WTC11 (cell line): Measurements from ENCODE around the gene DPH1. TPM values are rescaled to one million over a fixed set of nuclear protein-coding genes. Genes with fewer than 3 reads are reported as not detected.

ENCODE experiments used
- ATAC-seq: fragments of 200-7000 bp; cut with Tn5 transposase; 2 replicates; pipeline ENCODE4 v1.10.0; 2021; ENCODE audit warnings: mild to moderate bottlenecking, moderate library complexity
- CTCF ChIA-PET: fragments of 300-600 bp; sonication (Branson Sonifier 250); formaldehyde crosslinking; loops from one replicate; lab custom pipeline; 2021; ENCODE audit warnings: antibody characterized with exemption; lab: Charles Lee
- POLR2A ChIA-PET: fragments of 350-600 bp; sonication (Branson Sonifier 250); formaldehyde crosslinking; loops from one replicate; lab custom pipeline; 2021; ENCODE audit warnings: antibody characterized with exemption; lab: Charles Lee
- DNase-seq: peaks from one replicate; pipeline ENCODE4 v3.0.0; 2021; ENCODE audit warnings: low spot score
- H3K27ac Mint-ChIP-seq: 2 replicates; pipeline ENCODE4 v1.8.0; 2021; ENCODE audit warnings: mixed read lengths
- H3K27me3 Mint-ChIP-seq: 2 replicates; pipeline ENCODE4 v1.8.0; 2021; ENCODE audit warnings: low read depth, mild to moderate bottlenecking, moderate library complexity, mixed read lengths
- H3K36me3 Mint-ChIP-seq: 2 replicates; pipeline ENCODE4 v1.8.0; 2021; ENCODE audit warnings: mixed read lengths
- H3K4me1 Mint-ChIP-seq: 2 replicates; pipeline ENCODE4 v1.8.0; 2022; ENCODE audit warnings: mixed read lengths
- H3K4me3 Mint-ChIP-seq: 2 replicates; pipeline ENCODE4 v1.8.0; 2021; ENCODE audit warnings: mild to moderate bottlenecking, moderate library complexity, mixed read lengths
- H3K9me3 Mint-ChIP-seq: 2 replicates; pipeline ENCODE4 v1.8.0; 2021; ENCODE audit warnings: mixed read lengths
- ATF1 ChIP-seq: sonication (generic); formaldehyde crosslinking; IDR thresholded peaks from 2 replicates; pipeline ENCODE4 v1.8.1; 2023; ENCODE audit warnings: mild to moderate bottlenecking, moderate library complexity, missing genetic modification reagents
- EMX1 ChIP-seq: fragments of 250-450 bp; sonication (Bioruptor Pico); IDR thresholded peaks from 2 replicates; pipeline ENCODE4 v1.8.0; 2021; ENCODE audit warnings: mild to moderate bottlenecking
- FOXP1 ChIP-seq: sonication (generic); formaldehyde crosslinking; IDR thresholded peaks from 2 replicates; pipeline ENCODE4 v1.8.0; 2022; ENCODE audit warnings: missing genetic modification reagents, mild to moderate bottlenecking, moderate library complexity, borderline replicate concordance
- GTF2I ChIP-seq: fragments of 250-450 bp; sonication (Bioruptor Pico); conservative IDR thresholded peaks from 2 replicates; pipeline ENCODE4 v1.4.0; 2021; ENCODE audit warnings: mild to moderate bottlenecking
- HMGA2 ChIP-seq: fragments of 250-450 bp; sonication (Bioruptor Pico); IDR thresholded peaks from 2 replicates; pipeline ENCODE4 v1.4.0; 2021; ENCODE audit warnings: mild to moderate bottlenecking, moderate library complexity
- NFE2L1 ChIP-seq: sonication (generic); formaldehyde crosslinking; IDR thresholded peaks from 2 replicates; pipeline ENCODE4 v1.8.1; 2023; ENCODE audit warnings: missing genetic modification reagents
- ZNF121 ChIP-seq: sonication (generic); formaldehyde crosslinking; IDR thresholded peaks from 2 replicates; pipeline ENCODE4 v1.8.0; 2023; ENCODE audit warnings: missing genetic modification reagents
- ZNF138 ChIP-seq: sonication (generic); formaldehyde crosslinking; conservative IDR thresholded peaks from 2 replicates; pipeline ENCODE4 v1.8.1; 2022; ENCODE audit warnings: mild to moderate bottlenecking, moderate library complexity, missing genetic modification reagents
- ZNF232 ChIP-seq: sonication (generic); formaldehyde crosslinking; IDR thresholded peaks from 2 replicates; pipeline ENCODE4 v1.8.0; 2022; ENCODE audit warnings: mild to moderate bottlenecking, missing genetic modification reagents
- ZNF263 ChIP-seq: sonication (generic); formaldehyde crosslinking; IDR thresholded peaks from 2 replicates; pipeline ENCODE4 v1.8.1; 2022; ENCODE audit warnings: low read depth, mild to moderate bottlenecking, moderate library complexity, missing genetic modification reagents
- ZNF396 ChIP-seq: fragments of 250-450 bp; sonication (Bioruptor Pico); IDR thresholded peaks from 2 replicates; pipeline ENCODE4 v1.8.0; 2021; ENCODE audit warnings: mild to moderate bottlenecking, moderate library complexity, borderline replicate concordance
- total RNA-seq: library from RNA; stranded (reverse); gene quantifications from 3 replicates; pipeline ENCODE4 v1.2.3, GENCODE V29; 2021
- TF ChIP-seq, protein P1 (sequence below): fragments of 250-450 bp; sonication (Bioruptor Pico); IDR thresholded peaks from 2 replicates; pipeline ENCODE4 v1.9.0; 2021; ENCODE audit warnings: moderate library complexity, mild to moderate bottlenecking, inconsistent platforms, borderline replicate concordance
- TF ChIP-seq, protein P2 (sequence below): fragments of 250-450 bp; sonication (Bioruptor Pico); IDR thresholded peaks from 2 replicates; pipeline ENCODE4 v1.9.0; 2021; ENCODE audit warnings: mild to moderate bottlenecking
- TF ChIP-seq, protein P3 (sequence below): sonication (generic); formaldehyde crosslinking; IDR thresholded peaks from 2 replicates; pipeline ENCODE4 v1.8.0; 2022; ENCODE audit warnings: mild to moderate bottlenecking, missing genetic modification reagents
- TF ChIP-seq, protein P4 (sequence below): fragments of 250-450 bp; sonication (Bioruptor Pico); IDR thresholded peaks from 2 replicates; pipeline ENCODE4 v1.8.0; 2021; ENCODE audit warnings: mild to moderate bottlenecking
- TF ChIP-seq, protein P5 (sequence below): fragments of 250-450 bp; sonication (Bioruptor Pico); conservative IDR thresholded peaks from 2 replicates; pipeline ENCODE4 v1.9.0; 2021; ENCODE audit warnings: mild to moderate bottlenecking
- TF ChIP-seq, protein P6 (sequence below): sonication (generic); formaldehyde crosslinking; IDR thresholded peaks from 2 replicates; pipeline ENCODE4 v1.8.1; 2023; ENCODE audit warnings: mild to moderate bottlenecking, missing genetic modification reagents, moderate library complexity
- TF ChIP-seq, protein P7 (sequence below): sonication (generic); formaldehyde crosslinking; IDR thresholded peaks from 2 replicates; pipeline ENCODE4 v1.8.1; 2023; ENCODE audit warnings: mild to moderate bottlenecking, moderate library complexity, missing genetic modification reagents
- TF ChIP-seq, protein P8 (sequence below): sonication (generic); formaldehyde crosslinking; IDR thresholded peaks from 2 replicates; pipeline ENCODE4 v1.8.1; 2023; ENCODE audit warnings: mild to moderate bottlenecking, missing genetic modification reagents

DPH1 gene
- total RNA-seq, 1 experiment from 2014 or later = 43.2 TPM

DNA sequence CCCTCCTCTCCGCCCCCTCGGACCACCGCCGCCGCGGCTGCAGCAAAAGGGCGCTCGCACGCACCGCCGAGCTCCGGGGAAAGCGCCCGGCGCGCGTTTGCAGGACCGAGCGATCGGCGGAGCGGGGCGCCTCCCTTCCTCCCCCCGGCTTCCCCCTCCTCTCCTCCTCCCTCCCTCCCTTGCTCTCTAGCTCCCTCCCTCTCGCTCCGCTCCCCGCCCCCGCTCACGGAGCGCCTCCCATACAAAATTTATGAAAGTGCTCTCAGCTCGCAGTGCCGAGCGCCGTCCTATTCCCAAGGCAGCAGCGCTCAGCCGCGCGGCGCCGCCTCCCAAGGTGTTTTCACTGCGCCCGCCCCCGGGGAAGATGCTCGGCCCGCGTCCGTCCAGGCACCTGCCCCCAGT is 4.7 kb upstream of the DPH1 start, which contains the start of gene RTN4RL1:
RTN4RL1 (minus strand) TSS at position 115 of the 402 bp plus-strand sequence. CDS start 469 bp downstream, outside the sequence.
- Mint-ChIP-seq H3K4me3 (peak within 1 kb of the TSS; percentile 69), H3K36me3 (peaks cover 3% of the 10 kb centered on the region; the same call in 1 of the 2 replicates), H3K4me1 (peaks cover 3% of the 10 kb centered on the region; the same call in 1 of the 2 replicates), H3K27ac (no peak within 1 kb of the TSS), H3K9me3 (no peaks in the 10 kb centered on the region), H3K27me3 (peaks cover 90% of the 10 kb centered on the region)
- ATAC-seq (peak; percentile 6; the same call in 1 of the 2 replicates), DNase-seq (peak; percentile 56)
- CTCF ChIA-PET = interaction anchor here (0.6 to 6.3 kb wide), 17 partner anchors 13 to 376 kb away, joined by 3 to 47 read pairs (median 4); partner anchors contain the start of gene OVCA2
- POLR2A ChIA-PET = interaction anchor here (0.6 to 0.8 kb wide), 4 partner anchors 47 to 303 kb away, joined by 3 to 4 read pairs (median 3); no protein-coding TSS in a partner anchor
- TF ChIP-seq FOXP1 (CRISPR knock-in tag) = 0 out of 2 replicates have a peak, but pooled peaks have one; percentile 29
- TF ChIP-seq, protein P1, sequence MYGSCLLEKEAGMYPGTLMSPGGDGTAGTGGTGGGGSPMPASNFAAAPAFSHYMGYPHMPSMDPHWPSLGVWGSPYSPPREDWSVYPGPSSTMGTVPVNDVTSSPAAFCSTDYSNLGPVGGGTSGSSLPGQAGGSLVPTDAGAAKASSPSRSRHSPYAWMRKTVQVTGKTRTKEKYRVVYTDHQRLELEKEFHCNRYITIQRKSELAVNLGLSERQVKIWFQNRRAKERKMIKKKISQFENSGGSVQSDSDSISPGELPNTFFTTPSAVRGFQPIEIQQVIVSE (CRISPR knock-in tag) = no peak
- TF ChIP-seq, all 79 proteins: peak for 1

DNA sequence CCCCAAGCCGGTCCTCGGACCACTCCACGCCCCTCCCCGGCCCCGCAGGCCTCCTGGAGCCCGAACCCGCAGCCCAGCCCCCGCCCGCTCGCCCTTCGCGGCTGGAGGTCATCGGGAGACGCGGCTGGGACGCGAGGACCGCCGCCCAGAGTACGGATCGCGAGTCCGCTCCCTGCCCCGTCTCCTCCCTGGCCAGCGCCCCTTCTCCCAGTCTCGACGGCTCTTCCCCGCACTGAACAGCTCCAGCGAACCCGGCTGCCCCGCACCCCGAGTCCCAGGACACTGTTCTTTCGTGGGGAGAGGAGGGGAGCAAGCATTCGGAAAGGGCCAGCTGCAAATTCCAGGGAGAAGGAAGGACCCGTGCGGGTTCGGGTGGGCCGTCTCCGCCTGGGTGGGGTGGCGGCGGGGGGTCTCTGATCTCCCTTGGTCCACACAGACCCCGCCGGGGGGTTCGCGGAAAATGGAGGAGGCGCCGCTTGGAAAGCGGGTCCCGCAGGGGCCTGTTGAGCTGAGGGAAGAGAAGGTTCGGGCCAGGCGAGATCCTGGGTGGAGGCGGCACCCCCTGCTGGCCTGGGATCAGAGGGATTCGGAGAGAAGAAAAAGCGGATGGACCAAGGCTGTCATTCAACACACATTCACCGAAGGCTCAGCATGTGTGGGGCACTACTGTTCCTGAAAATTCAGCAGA is 4.2 kb upstream of the DPH1 start:
- no peak for ATAC-seq
- no peaks in the 10 kb centered on the region for H3K9me3 Mint-ChIP-seq
- H3K36me3 Mint-ChIP-seq = peaks cover 3% of the 10 kb centered on the region; the same call in 1 of the 2 replicates
- peaks cover 4% of the 10 kb centered on the region for H3K4me1 Mint-ChIP-seq
- H3K4me3 Mint-ChIP-seq = peak overlapping the region; percentile 67
- CTCF ChIA-PET = interaction anchor here (0.6 to 6.3 kb wide), 15 partner anchors 14 to 327 kb away, joined by 3 to 47 read pairs (median 5); no protein-coding TSS in a partner anchor
- POLR2A ChIA-PET = interaction anchor here (0.6 to 0.8 kb wide), 4 partner anchors 48 to 117 kb away, joined by 3 to 4 read pairs (median 3); no protein-coding TSS in a partner anchor
- no peak overlapping the region for H3K27ac Mint-ChIP-seq
- DNase-seq = peak; percentile 62
- peaks cover 85% of the 10 kb centered on the region for H3K27me3 Mint-ChIP-seq
- TF ChIP-seq GTF2I (no peak), ZNF263 (CRISPR knock-in tag) (no peak), NFE2L1 (no peak), ZNF232 (CRISPR knock-in tag) (no peak), ZNF121 (CRISPR knock-in tag) (no peak), ZNF138 (CRISPR knock-in tag) (no peak), ZNF396 (no peak), HMGA2 (no peak), ATF1 (CRISPR knock-in tag) (no peak), EMX1 (CRISPR knock-in tag) (no peak)
- TF ChIP-seq, protein P2, sequence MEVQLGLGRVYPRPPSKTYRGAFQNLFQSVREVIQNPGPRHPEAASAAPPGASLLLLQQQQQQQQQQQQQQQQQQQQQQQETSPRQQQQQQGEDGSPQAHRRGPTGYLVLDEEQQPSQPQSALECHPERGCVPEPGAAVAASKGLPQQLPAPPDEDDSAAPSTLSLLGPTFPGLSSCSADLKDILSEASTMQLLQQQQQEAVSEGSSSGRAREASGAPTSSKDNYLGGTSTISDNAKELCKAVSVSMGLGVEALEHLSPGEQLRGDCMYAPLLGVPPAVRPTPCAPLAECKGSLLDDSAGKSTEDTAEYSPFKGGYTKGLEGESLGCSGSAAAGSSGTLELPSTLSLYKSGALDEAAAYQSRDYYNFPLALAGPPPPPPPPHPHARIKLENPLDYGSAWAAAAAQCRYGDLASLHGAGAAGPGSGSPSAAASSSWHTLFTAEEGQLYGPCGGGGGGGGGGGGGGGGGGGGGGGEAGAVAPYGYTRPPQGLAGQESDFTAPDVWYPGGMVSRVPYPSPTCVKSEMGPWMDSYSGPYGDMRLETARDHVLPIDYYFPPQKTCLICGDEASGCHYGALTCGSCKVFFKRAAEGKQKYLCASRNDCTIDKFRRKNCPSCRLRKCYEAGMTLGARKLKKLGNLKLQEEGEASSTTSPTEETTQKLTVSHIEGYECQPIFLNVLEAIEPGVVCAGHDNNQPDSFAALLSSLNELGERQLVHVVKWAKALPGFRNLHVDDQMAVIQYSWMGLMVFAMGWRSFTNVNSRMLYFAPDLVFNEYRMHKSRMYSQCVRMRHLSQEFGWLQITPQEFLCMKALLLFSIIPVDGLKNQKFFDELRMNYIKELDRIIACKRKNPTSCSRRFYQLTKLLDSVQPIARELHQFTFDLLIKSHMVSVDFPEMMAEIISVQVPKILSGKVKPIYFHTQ (CRISPR knock-in tag) = no peak
- TF ChIP-seq, protein P3, sequence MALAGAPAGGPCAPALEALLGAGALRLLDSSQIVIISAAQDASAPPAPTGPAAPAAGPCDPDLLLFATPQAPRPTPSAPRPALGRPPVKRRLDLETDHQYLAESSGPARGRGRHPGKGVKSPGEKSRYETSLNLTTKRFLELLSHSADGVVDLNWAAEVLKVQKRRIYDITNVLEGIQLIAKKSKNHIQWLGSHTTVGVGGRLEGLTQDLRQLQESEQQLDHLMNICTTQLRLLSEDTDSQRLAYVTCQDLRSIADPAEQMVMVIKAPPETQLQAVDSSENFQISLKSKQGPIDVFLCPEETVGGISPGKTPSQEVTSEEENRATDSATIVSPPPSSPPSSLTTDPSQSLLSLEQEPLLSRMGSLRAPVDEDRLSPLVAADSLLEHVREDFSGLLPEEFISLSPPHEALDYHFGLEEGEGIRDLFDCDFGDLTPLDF (CRISPR knock-in tag) = no peak
- TF ChIP-seq, protein P4, sequence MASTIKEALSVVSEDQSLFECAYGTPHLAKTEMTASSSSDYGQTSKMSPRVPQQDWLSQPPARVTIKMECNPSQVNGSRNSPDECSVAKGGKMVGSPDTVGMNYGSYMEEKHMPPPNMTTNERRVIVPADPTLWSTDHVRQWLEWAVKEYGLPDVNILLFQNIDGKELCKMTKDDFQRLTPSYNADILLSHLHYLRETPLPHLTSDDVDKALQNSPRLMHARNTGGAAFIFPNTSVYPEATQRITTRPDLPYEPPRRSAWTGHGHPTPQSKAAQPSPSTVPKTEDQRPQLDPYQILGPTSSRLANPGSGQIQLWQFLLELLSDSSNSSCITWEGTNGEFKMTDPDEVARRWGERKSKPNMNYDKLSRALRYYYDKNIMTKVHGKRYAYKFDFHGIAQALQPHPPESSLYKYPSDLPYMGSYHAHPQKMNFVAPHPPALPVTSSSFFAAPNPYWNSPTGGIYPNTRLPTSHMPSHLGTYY (CRISPR knock-in tag) = no peak
- TF ChIP-seq, protein P5, sequence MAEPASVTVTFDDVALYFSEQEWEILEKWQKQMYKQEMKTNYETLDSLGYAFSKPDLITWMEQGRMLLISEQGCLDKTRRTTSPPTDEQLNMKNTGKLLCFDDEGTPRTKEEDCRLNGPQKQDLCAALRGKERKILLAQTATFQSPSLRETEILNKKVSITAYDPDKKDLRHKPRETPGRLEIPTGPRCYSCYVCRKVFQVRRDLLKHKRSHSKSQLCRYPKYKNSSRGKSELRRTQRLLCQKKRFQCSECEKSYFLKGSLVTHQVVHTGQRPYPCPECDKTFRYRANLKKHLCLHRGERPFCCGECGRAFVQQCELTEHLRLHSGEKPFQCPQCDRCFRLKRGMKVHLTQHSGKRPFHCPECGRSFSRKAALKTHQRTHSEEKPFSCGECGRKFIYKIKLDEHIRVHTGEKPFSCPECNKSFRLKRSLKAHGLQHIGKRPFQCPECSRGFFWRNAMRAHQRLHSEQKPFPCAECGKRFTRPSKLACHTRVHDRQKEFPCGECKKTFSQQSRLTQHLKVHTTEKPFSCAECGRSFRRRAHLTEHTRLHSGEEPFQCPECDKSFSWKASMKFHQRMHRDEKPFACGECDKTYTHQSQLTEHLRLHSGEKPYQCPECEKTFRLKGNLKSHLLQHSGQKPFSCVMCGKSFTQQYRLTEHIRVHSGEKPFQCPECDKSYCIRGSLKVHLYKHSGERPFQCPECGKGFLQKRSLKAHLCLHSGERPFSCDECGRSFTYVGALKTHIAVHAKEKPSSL = no peak
- TF ChIP-seq, protein P6, sequence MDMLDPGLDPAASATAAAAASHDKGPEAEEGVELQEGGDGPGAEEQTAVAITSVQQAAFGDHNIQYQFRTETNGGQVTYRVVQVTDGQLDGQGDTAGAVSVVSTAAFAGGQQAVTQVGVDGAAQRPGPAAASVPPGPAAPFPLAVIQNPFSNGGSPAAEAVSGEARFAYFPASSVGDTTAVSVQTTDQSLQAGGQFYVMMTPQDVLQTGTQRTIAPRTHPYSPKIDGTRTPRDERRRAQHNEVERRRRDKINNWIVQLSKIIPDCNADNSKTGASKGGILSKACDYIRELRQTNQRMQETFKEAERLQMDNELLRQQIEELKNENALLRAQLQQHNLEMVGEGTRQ (CRISPR knock-in tag) = no peak
- TF ChIP-seq, protein P7, sequence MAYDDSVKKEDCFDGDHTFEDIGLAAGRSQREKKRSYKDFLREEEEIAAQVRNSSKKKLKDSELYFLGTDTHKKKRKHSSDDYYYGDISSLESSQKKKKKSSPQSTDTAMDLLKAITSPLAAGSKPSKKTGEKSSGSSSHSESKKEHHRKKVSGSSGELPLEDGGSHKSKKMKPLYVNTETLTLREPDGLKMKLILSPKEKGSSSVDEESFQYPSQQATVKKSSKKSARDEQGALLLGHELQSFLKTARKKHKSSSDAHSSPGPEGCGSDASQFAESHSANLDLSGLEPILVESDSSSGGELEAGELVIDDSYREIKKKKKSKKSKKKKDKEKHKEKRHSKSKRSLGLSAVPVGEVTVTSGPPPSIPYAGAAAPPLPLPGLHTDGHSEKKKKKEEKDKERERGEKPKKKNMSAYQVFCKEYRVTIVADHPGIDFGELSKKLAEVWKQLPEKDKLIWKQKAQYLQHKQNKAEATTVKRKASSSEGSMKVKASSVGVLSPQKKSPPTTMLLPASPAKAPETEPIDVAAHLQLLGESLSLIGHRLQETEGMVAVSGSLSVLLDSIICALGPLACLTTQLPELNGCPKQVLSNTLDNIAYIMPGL (CRISPR knock-in tag) = no peak
- TF ChIP-seq, protein P8, sequence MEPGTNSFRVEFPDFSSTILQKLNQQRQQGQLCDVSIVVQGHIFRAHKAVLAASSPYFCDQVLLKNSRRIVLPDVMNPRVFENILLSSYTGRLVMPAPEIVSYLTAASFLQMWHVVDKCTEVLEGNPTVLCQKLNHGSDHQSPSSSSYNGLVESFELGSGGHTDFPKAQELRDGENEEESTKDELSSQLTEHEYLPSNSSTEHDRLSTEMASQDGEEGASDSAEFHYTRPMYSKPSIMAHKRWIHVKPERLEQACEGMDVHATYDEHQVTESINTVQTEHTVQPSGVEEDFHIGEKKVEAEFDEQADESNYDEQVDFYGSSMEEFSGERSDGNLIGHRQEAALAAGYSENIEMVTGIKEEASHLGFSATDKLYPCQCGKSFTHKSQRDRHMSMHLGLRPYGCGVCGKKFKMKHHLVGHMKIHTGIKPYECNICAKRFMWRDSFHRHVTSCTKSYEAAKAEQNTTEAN = no peak
